GM12878 (cell line): ENCODE data around the gene LAMB1.

Experiments used
- EZH2 ChIP-seq: IDR thresholded peaks from 2 replicates; pipeline ENCODE4 v1.6.1; 2012; ENCODE audit warnings: low read depth, mild to moderate bottlenecking, control low read depth, inconsistent platforms, low read length, borderline replicate concordance; ENCODE audit not compliant: control insufficient read depth
- POLR2AphosphoS5 ChIP-seq: IDR thresholded peaks from 2 replicates; pipeline ENCODE4 v1.6.1; 2011; ENCODE audit warnings: mild to moderate bottlenecking, low read length, inconsistent platforms
- POU2F2 ChIP-seq: IDR thresholded peaks from 3 replicates; pipeline ENCODE4 v1.6.1; 2011; ENCODE audit warnings: low read depth, mild to moderate bottlenecking, low read length, borderline replicate concordance
- SMC3 ChIP-seq: IDR thresholded peaks from 2 replicates; pipeline ENCODE4 v1.6.1; 2011; ENCODE audit warnings: low read length, improper control_type of control experiment, borderline replicate concordance
- SREBF2 ChIP-seq: IDR thresholded peaks from 2 replicates; pipeline ENCODE4 v1.6.1; 2012; ENCODE audit warnings: mild to moderate bottlenecking, low read length
- SRF ChIP-seq, 2 experiments: IDR thresholded peaks; 2 replicates each; pipeline ENCODE4 v1.6.1; 2011; ENCODE audit warnings: low read depth in 2 of 2, low read length in 2 of 2, mild to moderate bottlenecking in 1 of 2, moderate library complexity in 1 of 2
- SUZ12 ChIP-seq: fragments of 200-600 bp; sonication (generic); IDR thresholded peaks from one replicate; pipeline ENCODE4 v1.6.1; 2018; ENCODE audit warnings: antibody characterized with exemption, mild to moderate bottlenecking; ENCODE audit not compliant: unreplicated experiment
- USF1 ChIP-seq: IDR thresholded peaks from 2 replicates; pipeline ENCODE4 v1.6.1; 2011; ENCODE audit warnings: borderline replicate concordance, low read depth, mild to moderate bottlenecking, moderate library complexity, mixed read lengths, low read length; ENCODE audit not compliant: insufficient read depth; ENCODE audit errors: extremely low read length

GRCh38 chr7:107946451-107946850, 56.5 kb downstream of the LAMB1 start:
- TF ChIP-seq USF1 (no peak), POLR2AphosphoS5 (no peak), EZH2 (no peak), SMC3 (no peak), SREBF2 (no peak), SUZ12 (no peak), SRF (IDR thresholded peaks at IDR 0.05; ENCODE audit: low read depth in 2 of 2, low read length in 2 of 2) (no peak), POU2F2 (no peak)
